Spinal cord (tissue), 10 donors: ENCODE measurements around the gene MZT2A. TPM values are rescaled to one million over a fixed set of nuclear protein-coding genes. Genes with fewer than 3 reads are reported as not detected.
A peak's percentile ranks its signal among the peaks of the same experiment; 100 is the strongest.
"Not testable (repeated sequence)": the region's sequence is repeated elsewhere in the genome, so short reads cannot be mapped to it uniquely, and the experiment has no call there.

Source experiments
- DNase-seq, 6 donors: peaks; one replicate each; pipeline versions ENCODE4 v3.0.0 to v3.0.0-alpha.2; 2013 to 2015; ENCODE audit warnings: low spot score in 6 of 6, low read depth in 4 of 6
- H3K27ac ChIP-seq: one replicate; pipeline ENCODE4 v1.5.1; 2013; ENCODE audit warnings: low read depth, low read length, control low read depth
- H3K27me3 ChIP-seq: one replicate; pipeline ENCODE4 v1.6.1; 2013; ENCODE audit warnings: low read length; ENCODE audit not compliant: control insufficient read depth, insufficient read depth
- H3K36me3 ChIP-seq: one replicate; pipeline ENCODE4 v1.6.1; 2013; ENCODE audit warnings: low read length; ENCODE audit not compliant: control insufficient read depth, insufficient read depth
- H3K4me1 ChIP-seq: one replicate; pipeline ENCODE4 v1.6.1; 2013; ENCODE audit warnings: low read length; ENCODE audit not compliant: control insufficient read depth, insufficient read depth
- H3K4me3 ChIP-seq: one replicate; pipeline ENCODE4 v1.5.1; 2013; ENCODE audit warnings: low read depth, low read length, control low read depth
- H3K9me3 ChIP-seq: one replicate; pipeline ENCODE4 v1.6.1; 2013; ENCODE audit warnings: low read length; ENCODE audit not compliant: control insufficient read depth, insufficient read depth
- WGBS: methylation state at CpG from one replicate; pipeline ENCODE4 v1.1.5; 2013; ENCODE audit warnings: missing lambda C conversion rate; ENCODE audit not compliant: insufficient coverage; 5-methylcytosine and 5-hydroxymethylcytosine counted together
- polyA plus RNA-seq, 2 donors: library from polyadenylated mRNA; unstranded; fragments of 120-200 nt; gene quantifications; one replicate each; pipeline ENCODE4 v1.2.1, GENCODE V29; 2013; ENCODE audit not compliant: insufficient read length in 2 of 2
- total RNA-seq, 2 donors: library from RNA; depleted of rRNA in 1 of 2; stranded (reverse); fragments of 120-200 nt in 1 of 2; fragments of >200 nt in 1 of 2; gene quantifications; one replicate each; pipeline versions ENCODE4 v1.2.3 to v1.2.4, GENCODE V29; 2013 to 2014
- donor health status: healthy.

The MZT2A gene
- total and polyA plus RNA-seq, 4 donors: 31.6 to 129 (median 103) TPM

- Histone ChIP-seq H3K4me1 (peaks cover under 1% of the 10 kb centered on the region), H3K4me3 (no peak overlapping the region), H3K36me3 (peaks cover 45% of the 10 kb centered on the region), H3K27ac (no peak overlapping the region), H3K9me3 (no peaks in the 10 kb centered on the region), H3K27me3 (no peaks in the 10 kb centered on the region)
- DNase-seq: no peak
- 86% methylated on average over 14 of the region's 20 CpGs for WGBS
Measured at GRCh38 chr2:131521961-131522781, 30.0 kb upstream of the MZT2A start.

- H3K27me3 ChIP-seq, H3K9me3 ChIP-seq, DNase-seq, H3K27ac ChIP-seq, H3K4me3 ChIP-seq, H3K4me1 ChIP-seq: not testable (repeated sequence)
- H3K36me3 ChIP-seq: peaks cover 52% of the 10 kb centered on the region
- WGBS: 94% methylated on average over 2 of the region's 6 CpGs
Measured at GRCh38 chr2:131521524-131521923, 29.3 kb upstream of the MZT2A start.

- Histone ChIP-seq H3K27me3 (no peaks in the 10 kb centered on the region), H3K27ac (no peak overlapping the region), H3K36me3 (peaks cover 60% of the 10 kb centered on the region), H3K4me3 (no peak overlapping the region), H3K9me3 (no peaks in the 10 kb centered on the region), H3K4me1 (no peaks in the 10 kb centered on the region)
- 94% methylated on average over 10 of the region's 10 CpGs for WGBS
- DNase-seq: no peak
Measured at GRCh38 chr2:131520526-131520925, 28.3 kb upstream of the MZT2A start.

- not testable (repeated sequence) for H3K4me1 ChIP-seq, DNase-seq, H3K27ac ChIP-seq, H3K27me3 ChIP-seq, H3K4me3 ChIP-seq, H3K9me3 ChIP-seq
- H3K36me3 ChIP-seq: peaks cover 66% of the 10 kb centered on the region
- WGBS: 82% methylated on average over 14 of the region's 24 CpGs
Measured at GRCh38 chr2:131519871-131520470, 27.8 kb upstream of the MZT2A start.

GRCh38 chr2:131519466-131519865 lies 27.3 kb upstream of the MZT2A start:
- no peaks in the 10 kb centered on the region for H3K4me1 ChIP-seq
- no peak for DNase-seq
- no peak overlapping the region for H3K4me3 ChIP-seq
- H3K27ac ChIP-seq: no peak overlapping the region
- 94% methylated on average over 15 of the region's 15 CpGs for WGBS
- H3K9me3 ChIP-seq: no peaks in the 10 kb centered on the region
- H3K36me3 ChIP-seq: peaks cover 67% of the 10 kb centered on the region
- H3K27me3 ChIP-seq: no peaks in the 10 kb centered on the region

- H3K36me3 ChIP-seq: peaks cover 75% of the 10 kb centered on the region
Measured at GRCh38 chr2:131518531-131518930, 26.3 kb upstream of the MZT2A start.

GRCh38 chr2:131517856-131518255 lies 25.7 kb upstream of the MZT2A start:
- not testable (repeated sequence) for H3K27ac ChIP-seq, H3K4me3 ChIP-seq, H3K9me3 ChIP-seq, H3K4me1 ChIP-seq, DNase-seq, H3K27me3 ChIP-seq
- peaks cover 80% of the 10 kb centered on the region for H3K36me3 ChIP-seq
- 82% methylated on average over 9 of the region's 16 CpGs for WGBS

More at GRCh38 chr2:131518531-131518930, 26.3 kb upstream of the MZT2A start:
- H3K4me3 ChIP-seq, H3K27ac ChIP-seq, H3K4me1 ChIP-seq, H3K27me3 ChIP-seq, H3K9me3 ChIP-seq, DNase-seq: not testable (repeated sequence)
- 100% methylated on average over 1 of the region's 11 CpGs for WGBS

- H3K36me3 ChIP-seq: peaks cover 84% of the 10 kb centered on the region
- DNase-seq: no peak
- H3K9me3 ChIP-seq: no peaks in the 10 kb centered on the region
- H3K4me3 ChIP-seq: no peak overlapping the region
- H3K27me3 ChIP-seq: no peaks in the 10 kb centered on the region
- WGBS: 94% methylated on average over 17 of the region's 17 CpGs
- no peak overlapping the region for H3K27ac ChIP-seq
- no peaks in the 10 kb centered on the region for H3K4me1 ChIP-seq
Measured at GRCh38 chr2:131517106-131517831, 25.1 kb upstream of the MZT2A start.

GRCh38 chr2:131516621-131517020 lies 24.4 kb upstream of the MZT2A start:
- H3K4me3 ChIP-seq, H3K27ac ChIP-seq, H3K27me3 ChIP-seq, H3K4me1 ChIP-seq, H3K9me3 ChIP-seq: not testable (repeated sequence)
- peak in 2 of 6 donors; percentile 4 to 17 for DNase-seq
- 73% methylated on average over 10 of the region's 11 CpGs for WGBS
- H3K36me3 ChIP-seq: peaks cover 83% of the 10 kb centered on the region
